HL-60 (cell line): ENCODE measurements around the gene CNTNAP5.

Experiments used
- DNase-seq, 2 experiments: peaks; one replicate each; pipeline ENCODE4 v3.0.0-alpha.2; 2010 to 2020; ENCODE audit warnings: low read depth in 1 of 2, low spot score in 1 of 2
- H3K27ac ChIP-seq: fragments of 250-450 bp; sonication (Bioruptor Pico); replicated peaks from 2 replicates; pipeline ENCODE4 v1.5.1; 2020; ENCODE audit warnings: mild to moderate bottlenecking, moderate library complexity
- H3K27me3 ChIP-seq: fragments of 250-450 bp; sonication (Bioruptor Pico); 2 replicates; pipeline ENCODE4 v1.5.1; 2021; ENCODE audit warnings: mild to moderate bottlenecking, moderate library complexity; ENCODE audit not compliant: insufficient read depth, poor library complexity, severe bottlenecking
- H3K4me3 ChIP-seq: replicated peaks from 2 replicates; pipeline ENCODE4 v1.5.1; 2011; ENCODE audit warnings: mild to moderate bottlenecking, control low read depth, low read length; ENCODE audit not compliant: insufficient read depth
- GABPA ChIP-seq: IDR thresholded peaks from 2 replicates; pipeline ENCODE4 v1.6.1; 2012; ENCODE audit warnings: low read depth
- POLR2AphosphoS5 ChIP-seq: IDR thresholded peaks from 2 replicates; pipeline ENCODE4 v1.6.1; 2012; ENCODE audit warnings: low read depth
- SPI1 ChIP-seq: IDR thresholded peaks from 2 replicates; pipeline ENCODE4 v1.6.1; 2012; ENCODE audit warnings: low read depth, mild to moderate bottlenecking, borderline replicate concordance
- TF ChIP-seq, protein P1 (sequence below): IDR thresholded peaks from 2 replicates; pipeline ENCODE4 v1.6.1; 2012; ENCODE audit warnings: low read depth; ENCODE audit not compliant: insufficient replicate concordance
- TF ChIP-seq, protein P2 (sequence below): IDR thresholded peaks from one replicate; pipeline ENCODE4 v1.5.1; 2011; ENCODE audit warnings: low read length, control low read depth, inconsistent platforms; ENCODE audit not compliant: insufficient read depth

Gene CNTNAP5

DNA sequence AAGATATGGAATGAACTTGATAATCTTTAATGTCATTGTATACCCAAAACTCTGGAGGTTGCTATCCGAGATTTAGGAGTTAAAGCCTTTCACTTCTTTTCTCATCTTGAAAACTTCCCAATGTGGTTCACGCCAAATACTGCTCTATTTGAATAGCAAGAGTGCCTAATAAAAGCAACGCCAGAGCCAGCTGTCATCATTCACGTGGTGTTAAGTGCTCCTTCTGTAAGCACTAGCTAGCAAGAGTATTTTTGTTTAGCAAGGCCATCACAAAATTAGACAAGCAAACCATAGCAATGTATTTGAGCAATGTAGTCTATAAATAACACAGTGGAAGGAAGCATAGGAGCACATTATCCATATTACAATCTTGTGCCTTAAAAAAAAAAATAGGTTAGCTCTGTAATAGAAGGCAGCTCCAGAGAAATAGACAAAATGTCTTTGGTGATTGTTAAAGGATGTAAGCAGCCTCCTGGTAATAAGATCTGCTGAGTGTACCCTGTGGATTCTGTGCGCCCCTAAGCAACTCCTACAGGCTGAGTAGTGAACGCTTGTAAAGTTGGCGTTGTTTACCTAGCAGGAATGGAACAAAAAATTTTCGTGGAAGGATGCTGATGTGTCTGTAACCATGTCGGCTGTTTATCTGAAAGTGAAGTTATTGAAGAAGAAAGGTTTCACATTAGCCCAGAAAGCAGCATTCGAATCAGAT is 518.0 kb downstream of the CNTNAP5 start:
- Histone ChIP-seq H3K4me3 (no peak overlapping the region), H3K27me3 (no peaks in the 10 kb centered on the region), H3K27ac (no peak overlapping the region)
- DNase-seq: no peak
- TF ChIP-seq, protein P1, sequence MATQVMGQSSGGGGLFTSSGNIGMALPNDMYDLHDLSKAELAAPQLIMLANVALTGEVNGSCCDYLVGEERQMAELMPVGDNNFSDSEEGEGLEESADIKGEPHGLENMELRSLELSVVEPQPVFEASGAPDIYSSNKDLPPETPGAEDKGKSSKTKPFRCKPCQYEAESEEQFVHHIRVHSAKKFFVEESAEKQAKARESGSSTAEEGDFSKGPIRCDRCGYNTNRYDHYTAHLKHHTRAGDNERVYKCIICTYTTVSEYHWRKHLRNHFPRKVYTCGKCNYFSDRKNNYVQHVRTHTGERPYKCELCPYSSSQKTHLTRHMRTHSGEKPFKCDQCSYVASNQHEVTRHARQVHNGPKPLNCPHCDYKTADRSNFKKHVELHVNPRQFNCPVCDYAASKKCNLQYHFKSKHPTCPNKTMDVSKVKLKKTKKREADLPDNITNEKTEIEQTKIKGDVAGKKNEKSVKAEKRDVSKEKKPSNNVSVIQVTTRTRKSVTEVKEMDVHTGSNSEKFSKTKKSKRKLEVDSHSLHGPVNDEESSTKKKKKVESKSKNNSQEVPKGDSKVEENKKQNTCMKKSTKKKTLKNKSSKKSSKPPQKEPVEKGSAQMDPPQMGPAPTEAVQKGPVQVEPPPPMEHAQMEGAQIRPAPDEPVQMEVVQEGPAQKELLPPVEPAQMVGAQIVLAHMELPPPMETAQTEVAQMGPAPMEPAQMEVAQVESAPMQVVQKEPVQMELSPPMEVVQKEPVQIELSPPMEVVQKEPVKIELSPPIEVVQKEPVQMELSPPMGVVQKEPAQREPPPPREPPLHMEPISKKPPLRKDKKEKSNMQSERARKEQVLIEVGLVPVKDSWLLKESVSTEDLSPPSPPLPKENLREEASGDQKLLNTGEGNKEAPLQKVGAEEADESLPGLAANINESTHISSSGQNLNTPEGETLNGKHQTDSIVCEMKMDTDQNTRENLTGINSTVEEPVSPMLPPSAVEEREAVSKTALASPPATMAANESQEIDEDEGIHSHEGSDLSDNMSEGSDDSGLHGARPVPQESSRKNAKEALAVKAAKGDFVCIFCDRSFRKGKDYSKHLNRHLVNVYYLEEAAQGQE: no peak

DNA sequence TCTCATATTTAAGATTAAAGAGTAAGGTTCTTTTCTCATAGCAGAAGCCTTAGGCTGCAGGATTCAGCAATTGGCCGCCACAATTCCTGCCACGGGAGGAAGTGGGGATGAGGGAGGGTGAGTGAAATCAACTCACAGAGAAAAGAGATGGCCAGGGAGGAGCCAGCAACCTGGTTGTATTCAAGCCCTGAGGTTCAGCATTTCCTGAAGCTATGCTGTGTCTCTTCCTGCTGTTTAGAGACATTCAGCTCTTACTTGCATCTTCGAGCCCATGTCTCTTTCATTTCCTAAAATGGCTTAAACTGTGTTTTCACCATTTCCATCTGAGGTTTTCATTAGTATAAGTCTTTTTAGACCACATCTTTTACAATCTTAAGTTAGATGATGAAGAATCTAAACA is 522.6 kb downstream of the CNTNAP5 start:
- Histone ChIP-seq H3K27me3 (no peaks in the 10 kb centered on the region), H3K27ac (no peak overlapping the region), H3K4me3 (no peak overlapping the region)
- no peak for DNase-seq
- TF ChIP-seq SPI1 (no peak), POLR2AphosphoS5 (no peak), GABPA (no peak)
- TF ChIP-seq, protein P1: no peak
- TF ChIP-seq, protein P2, sequence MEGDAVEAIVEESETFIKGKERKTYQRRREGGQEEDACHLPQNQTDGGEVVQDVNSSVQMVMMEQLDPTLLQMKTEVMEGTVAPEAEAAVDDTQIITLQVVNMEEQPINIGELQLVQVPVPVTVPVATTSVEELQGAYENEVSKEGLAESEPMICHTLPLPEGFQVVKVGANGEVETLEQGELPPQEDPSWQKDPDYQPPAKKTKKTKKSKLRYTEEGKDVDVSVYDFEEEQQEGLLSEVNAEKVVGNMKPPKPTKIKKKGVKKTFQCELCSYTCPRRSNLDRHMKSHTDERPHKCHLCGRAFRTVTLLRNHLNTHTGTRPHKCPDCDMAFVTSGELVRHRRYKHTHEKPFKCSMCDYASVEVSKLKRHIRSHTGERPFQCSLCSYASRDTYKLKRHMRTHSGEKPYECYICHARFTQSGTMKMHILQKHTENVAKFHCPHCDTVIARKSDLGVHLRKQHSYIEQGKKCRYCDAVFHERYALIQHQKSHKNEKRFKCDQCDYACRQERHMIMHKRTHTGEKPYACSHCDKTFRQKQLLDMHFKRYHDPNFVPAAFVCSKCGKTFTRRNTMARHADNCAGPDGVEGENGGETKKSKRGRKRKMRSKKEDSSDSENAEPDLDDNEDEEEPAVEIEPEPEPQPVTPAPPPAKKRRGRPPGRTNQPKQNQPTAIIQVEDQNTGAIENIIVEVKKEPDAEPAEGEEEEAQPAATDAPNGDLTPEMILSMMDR: no peak

DNA sequence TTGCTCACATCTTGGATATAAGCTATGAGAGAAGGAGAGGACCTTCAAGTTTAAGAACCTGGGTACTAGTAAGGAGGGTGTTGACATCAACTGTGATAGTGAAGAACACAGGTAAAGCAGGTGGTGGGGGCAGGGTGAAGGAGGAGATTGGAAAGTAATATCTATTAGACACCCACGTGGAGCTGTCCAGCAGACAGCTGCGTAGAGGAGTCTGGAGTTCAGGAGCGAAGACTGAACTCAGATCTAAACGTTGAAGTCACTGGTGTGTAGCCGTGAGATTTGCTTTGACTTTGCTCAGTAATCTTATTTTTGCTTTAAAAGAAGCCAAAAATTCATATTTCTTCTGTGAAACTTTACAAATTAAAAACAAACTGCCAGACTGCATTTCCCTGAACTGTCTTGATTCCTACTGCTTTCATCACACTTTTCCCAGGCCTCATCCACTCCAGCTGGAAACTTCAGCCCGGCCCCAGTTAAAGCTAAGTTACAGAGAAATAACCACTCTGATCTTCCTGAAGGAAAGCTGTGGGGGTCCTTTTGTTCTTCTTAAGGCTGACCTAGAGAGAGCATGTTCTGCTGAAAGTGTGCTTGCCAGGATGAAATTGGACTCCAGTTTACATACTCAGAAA is 533.3 kb downstream of the CNTNAP5 start:
- DNase-seq: no peak
- Histone ChIP-seq H3K4me3 (no peak overlapping the region), H3K27me3 (no peaks in the 10 kb centered on the region), H3K27ac (no peak overlapping the region)
- TF ChIP-seq, protein P1: peak; percentile 53
- TF ChIP-seq GABPA: no peak

DNA sequence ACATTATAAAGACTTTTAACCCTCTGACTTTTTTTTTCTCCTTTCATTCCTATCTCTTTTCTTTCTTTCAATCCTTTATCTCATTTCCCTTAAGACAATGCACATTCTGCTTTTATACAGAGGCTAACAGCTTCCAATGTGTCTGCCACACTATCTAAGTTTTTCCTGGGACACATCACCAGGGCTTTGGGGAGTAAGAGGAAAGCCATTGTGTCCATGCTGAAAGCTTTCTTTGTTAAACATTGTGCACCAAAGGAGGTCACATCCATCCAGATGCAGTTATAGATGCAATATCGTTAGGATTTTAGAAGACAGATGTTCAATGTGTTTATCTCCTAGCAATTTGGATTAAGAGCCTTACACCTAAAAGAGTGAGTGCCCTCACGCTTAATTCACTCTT is 534.1 kb downstream of the CNTNAP5 start:
- Histone ChIP-seq H3K27me3 (no peaks in the 10 kb centered on the region), H3K4me3 (no peak overlapping the region), H3K27ac (no peak overlapping the region)
- DNase-seq: no peak
- TF ChIP-seq, protein P1: no peak
- TF ChIP-seq GABPA: no peak
- no peak for TF ChIP-seq POLR2AphosphoS5
- no peak for TF ChIP-seq SPI1
- TF ChIP-seq, protein P2: no peak
